ENCODE results near the gene AKT3.

DNA sequence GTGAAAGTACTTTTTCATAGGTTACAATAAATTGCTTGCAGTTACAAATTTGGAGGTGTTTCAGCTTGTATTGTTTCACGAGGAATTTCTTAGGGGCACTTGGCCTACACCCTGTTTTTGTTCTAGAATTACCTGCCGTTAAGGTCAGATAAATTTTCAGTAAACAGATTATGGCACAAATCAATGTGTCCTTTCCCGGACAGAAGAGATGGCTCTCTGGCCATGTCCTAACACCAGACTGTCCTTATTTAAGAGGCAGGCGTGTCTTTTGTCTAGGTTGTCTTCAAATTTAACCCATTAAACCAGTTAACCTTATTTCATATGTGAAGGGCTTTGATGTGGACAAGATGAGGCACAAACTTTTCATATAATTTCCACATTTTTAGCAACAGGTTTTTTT is 350.8 kb downstream of the AKT3 start:
- TF ChIP-seq ZFX (IDR thresholded peaks at IDR 0.05), result no peak
- TF ChIP-seq, protein P1, sequence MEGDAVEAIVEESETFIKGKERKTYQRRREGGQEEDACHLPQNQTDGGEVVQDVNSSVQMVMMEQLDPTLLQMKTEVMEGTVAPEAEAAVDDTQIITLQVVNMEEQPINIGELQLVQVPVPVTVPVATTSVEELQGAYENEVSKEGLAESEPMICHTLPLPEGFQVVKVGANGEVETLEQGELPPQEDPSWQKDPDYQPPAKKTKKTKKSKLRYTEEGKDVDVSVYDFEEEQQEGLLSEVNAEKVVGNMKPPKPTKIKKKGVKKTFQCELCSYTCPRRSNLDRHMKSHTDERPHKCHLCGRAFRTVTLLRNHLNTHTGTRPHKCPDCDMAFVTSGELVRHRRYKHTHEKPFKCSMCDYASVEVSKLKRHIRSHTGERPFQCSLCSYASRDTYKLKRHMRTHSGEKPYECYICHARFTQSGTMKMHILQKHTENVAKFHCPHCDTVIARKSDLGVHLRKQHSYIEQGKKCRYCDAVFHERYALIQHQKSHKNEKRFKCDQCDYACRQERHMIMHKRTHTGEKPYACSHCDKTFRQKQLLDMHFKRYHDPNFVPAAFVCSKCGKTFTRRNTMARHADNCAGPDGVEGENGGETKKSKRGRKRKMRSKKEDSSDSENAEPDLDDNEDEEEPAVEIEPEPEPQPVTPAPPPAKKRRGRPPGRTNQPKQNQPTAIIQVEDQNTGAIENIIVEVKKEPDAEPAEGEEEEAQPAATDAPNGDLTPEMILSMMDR (conservative IDR thresholded peaks at IDR 0.05), result no peak

Data from C4-2B (cell line).